GM11168 (cell line): ENCODE results near the gene OR7C2.

Experiments
- in situ Hi-C: fragments of 300-500 bp; cut with MboI; formaldehyde crosslinking; loops from one replicate; pipeline ENCODE4 v1.12.0; 2022; ENCODE audit warnings: low sequenced_read_pairs; ENCODE audit not compliant: unreplicated experiment

The OR7C2 gene

DNA sequence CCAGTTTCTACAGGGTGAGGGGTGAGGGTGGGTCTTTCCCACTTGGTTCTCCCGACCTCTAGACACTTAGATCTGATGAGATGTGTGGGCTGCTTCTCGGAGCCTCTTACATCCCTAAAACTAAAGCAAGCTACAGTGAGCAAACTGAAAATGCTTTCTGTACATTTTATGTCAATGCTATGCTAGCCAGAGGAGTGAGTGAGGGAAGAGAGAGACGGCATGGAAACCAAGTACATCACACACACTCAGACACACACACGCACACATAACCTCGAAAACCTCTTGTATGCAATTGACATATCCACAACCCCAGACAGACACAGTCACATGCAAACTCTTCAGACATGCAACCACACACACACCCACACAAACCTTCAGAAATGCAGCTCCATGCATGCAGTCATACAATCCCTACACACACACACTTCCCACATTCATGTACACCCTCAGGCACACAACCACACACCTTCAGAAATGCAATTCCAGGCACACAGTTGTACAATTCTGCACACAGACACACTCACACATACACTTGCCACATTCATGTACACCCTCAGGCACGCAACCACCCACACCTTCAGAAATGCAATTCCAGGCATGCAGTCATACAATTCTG is 37.0 kb downstream of the OR7C2 start:
- in situ Hi-C loops = no loop called here

DNA sequence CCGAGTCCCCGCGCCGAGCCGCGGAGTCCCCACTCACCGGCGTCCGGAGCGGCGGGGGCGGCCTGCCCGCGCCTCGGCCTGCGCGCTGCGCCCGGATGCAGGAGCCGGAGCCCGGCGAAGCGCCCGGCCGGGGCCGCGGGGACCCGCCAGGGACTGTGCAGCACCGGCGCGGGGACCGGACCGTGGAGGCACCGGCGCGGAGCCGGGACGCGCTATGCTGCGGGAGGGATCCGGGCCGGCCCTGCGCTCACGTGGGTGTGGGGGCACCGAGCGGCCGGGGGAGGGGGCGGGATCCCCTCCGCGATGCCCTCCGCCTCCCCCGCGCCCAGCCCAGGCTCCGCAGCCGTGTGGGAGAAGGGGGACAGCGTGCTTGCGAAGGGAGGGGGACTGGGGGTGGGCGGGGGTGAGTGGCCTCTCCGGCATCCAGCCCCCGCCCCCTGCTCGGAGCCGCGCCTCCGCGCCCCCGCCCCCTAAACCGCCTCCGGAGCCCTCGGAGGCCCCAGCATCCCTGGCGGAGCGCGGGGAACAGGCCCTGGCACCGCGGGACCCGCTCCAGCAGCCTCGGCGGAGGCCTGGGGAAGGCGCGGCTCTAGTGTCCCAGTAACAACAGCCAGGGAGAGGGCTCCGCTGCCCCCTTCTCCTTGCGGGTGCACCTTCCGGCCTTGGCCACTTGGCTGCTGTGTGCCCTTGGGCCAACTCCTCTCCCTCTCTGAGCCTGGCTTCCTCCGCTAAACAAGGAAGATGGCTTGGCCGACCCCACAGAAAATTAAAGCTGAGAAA is 38.4 kb downstream of the OR7C2 start, which contains the start of gene SLC1A6:
TSS of gene SLC1A6 (minus strand) at position 389 of the 780 bp plus-strand sequence. CDS start 6,954 bp downstream, outside the sequence.
- in situ Hi-C loops = no loop called here

DNA sequence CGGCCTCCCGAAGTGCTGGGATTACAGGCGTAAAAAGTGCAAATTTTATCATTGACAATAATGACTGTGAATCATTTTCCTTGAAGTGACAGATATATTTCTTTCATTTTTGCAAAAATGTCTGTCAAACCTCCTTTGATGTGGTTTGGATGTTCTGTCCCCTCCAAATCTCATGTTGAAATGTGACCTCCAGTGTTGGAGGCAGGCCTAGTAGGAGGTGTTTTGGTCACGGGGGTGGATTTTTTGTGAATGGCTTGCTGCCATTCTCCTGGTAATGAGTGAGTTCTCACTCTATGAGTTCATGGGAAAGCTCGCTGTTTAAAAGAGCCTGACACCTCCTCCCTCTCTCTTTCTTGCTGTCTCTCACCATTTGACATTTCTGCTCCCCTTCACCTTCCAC is 43.8 kb downstream of the OR7C2 start:
- in situ Hi-C loops = no loop called here
